ENCODE measurements around the gene CHML. TPM values are rescaled to one million over a fixed set of nuclear protein-coding genes. Genes with fewer than 3 reads are reported as not detected.

CHML gene
- total RNA-seq, 1 experiment from 2014 or later, result 33.7 TPM

GRCh38 chr1:241624935-241625334 lies 15.2 kb downstream of the CHML start:
- TF ChIP-seq, protein P1, sequence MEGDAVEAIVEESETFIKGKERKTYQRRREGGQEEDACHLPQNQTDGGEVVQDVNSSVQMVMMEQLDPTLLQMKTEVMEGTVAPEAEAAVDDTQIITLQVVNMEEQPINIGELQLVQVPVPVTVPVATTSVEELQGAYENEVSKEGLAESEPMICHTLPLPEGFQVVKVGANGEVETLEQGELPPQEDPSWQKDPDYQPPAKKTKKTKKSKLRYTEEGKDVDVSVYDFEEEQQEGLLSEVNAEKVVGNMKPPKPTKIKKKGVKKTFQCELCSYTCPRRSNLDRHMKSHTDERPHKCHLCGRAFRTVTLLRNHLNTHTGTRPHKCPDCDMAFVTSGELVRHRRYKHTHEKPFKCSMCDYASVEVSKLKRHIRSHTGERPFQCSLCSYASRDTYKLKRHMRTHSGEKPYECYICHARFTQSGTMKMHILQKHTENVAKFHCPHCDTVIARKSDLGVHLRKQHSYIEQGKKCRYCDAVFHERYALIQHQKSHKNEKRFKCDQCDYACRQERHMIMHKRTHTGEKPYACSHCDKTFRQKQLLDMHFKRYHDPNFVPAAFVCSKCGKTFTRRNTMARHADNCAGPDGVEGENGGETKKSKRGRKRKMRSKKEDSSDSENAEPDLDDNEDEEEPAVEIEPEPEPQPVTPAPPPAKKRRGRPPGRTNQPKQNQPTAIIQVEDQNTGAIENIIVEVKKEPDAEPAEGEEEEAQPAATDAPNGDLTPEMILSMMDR (IDR thresholded peaks at IDR 0.05; ENCODE audit: unreplicated experiment), result no peak
- DNase-seq (ENCODE audit: unreplicated experiment), result no peak
- Mint-ChIP-seq H3K27me3 (ENCODE audit: insufficient read depth, unreplicated experiment) (no peaks in the 10 kb centered on the region), H3K4me3 (ENCODE audit: unreplicated experiment) (no peak overlapping the region), H3K9me3 (ENCODE audit: unreplicated experiment) (no peaks in the 10 kb centered on the region), H3K4me1 (ENCODE audit: insufficient read depth, unreplicated experiment) (peaks cover 44% of the 10 kb centered on the region), H3K36me3 (ENCODE audit: insufficient read depth, unreplicated experiment) (peaks cover 76% of the 10 kb centered on the region), H3K27ac (ENCODE audit: low read depth, unreplicated experiment) (no peak overlapping the region)
- ChIA-PET CTCF (interaction anchor here (1.3 to 9.5 kb wide), 5 partner anchors 12 to 223 kb away, joined by 3 to 173 read pairs (median 5); partner anchors contain the start of gene EXO1), POLR2A (interaction anchor here (0.6 to 3.4 kb wide), 7 partner anchors 9 to 361 kb away, joined by 3 to 39 read pairs (median 5); partner anchors contain the start of genes CHML and OPN3)
- intact Hi-C loops (cut with micrococcal nuclease), result loop anchor here (5.0 kb wide), 1 partner anchor 658 kb away; no protein-coding TSS in a partner anchor
- BruUV-seq (replicated peaks), result no TSS peak

- no TSS peak for BruUV-seq (replicated peaks)
- ChIA-PET CTCF (interaction anchor here (0.8 to 9.5 kb wide), 6 partner anchors 10 to 791 kb away, joined by 3 to 173 read pairs (median 4); partner anchors contain the start of gene KMO), POLR2A (interaction anchor here (0.8 to 5.0 kb wide), 5 partner anchors 10 to 214 kb away, joined by 3 to 35 read pairs (median 3); no protein-coding TSS in a partner anchor)
- H3K4me3 Mint-ChIP-seq (ENCODE audit: unreplicated experiment), result no peak overlapping the region
- H3K9me3 Mint-ChIP-seq (ENCODE audit: unreplicated experiment), result no peaks in the 10 kb centered on the region
- peaks cover 56% of the 10 kb centered on the region for H3K36me3 Mint-ChIP-seq (ENCODE audit: insufficient read depth, unreplicated experiment)
- DNase-seq (ENCODE audit: unreplicated experiment), result no peak
- TF ChIP-seq, protein P1 (IDR thresholded peaks at IDR 0.05; ENCODE audit: unreplicated experiment), result no peak
- H3K27me3 Mint-ChIP-seq (ENCODE audit: insufficient read depth, unreplicated experiment), result no peaks in the 10 kb centered on the region
- peaks cover 30% of the 10 kb centered on the region for H3K4me1 Mint-ChIP-seq (ENCODE audit: insufficient read depth, unreplicated experiment)
- intact Hi-C loops (cut with micrococcal nuclease), result no loop called here
- no peak overlapping the region for H3K27ac Mint-ChIP-seq (ENCODE audit: low read depth, unreplicated experiment)
Observed at GRCh38 chr1:241622669-241623068, 17.5 kb downstream of the CHML start.

DNA sequence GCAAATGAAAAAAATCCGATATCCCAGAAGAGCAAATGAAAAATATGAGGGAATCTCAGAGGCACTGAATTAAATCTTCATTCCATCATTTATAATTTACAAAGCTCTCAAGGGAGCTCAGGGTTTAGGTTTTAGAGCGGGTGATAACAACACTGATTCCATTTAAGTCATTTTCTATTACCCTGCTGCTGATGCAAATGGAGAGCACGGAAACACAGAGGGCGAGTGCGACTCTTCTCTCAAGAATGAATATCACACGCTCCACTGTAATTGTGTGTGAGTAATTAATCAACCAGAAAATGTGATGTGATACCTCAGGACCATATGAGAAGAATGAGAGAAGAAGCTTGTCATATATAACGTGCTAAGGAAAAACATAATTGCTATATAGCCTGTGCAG lies 22.7 kb downstream of the CHML start:
- intact Hi-C loops (cut with micrococcal nuclease), result no loop called here
- Mint-ChIP-seq H3K4me1 (ENCODE audit: insufficient read depth, unreplicated experiment) (peaks cover 42% of the 10 kb centered on the region), H3K27ac (ENCODE audit: low read depth, unreplicated experiment) (no peak overlapping the region), H3K4me3 (ENCODE audit: unreplicated experiment) (no peak overlapping the region), H3K36me3 (ENCODE audit: insufficient read depth, unreplicated experiment) (peaks cover 35% of the 10 kb centered on the region), H3K27me3 (ENCODE audit: insufficient read depth, unreplicated experiment) (no peaks in the 10 kb centered on the region), H3K9me3 (ENCODE audit: unreplicated experiment) (no peaks in the 10 kb centered on the region)
- ChIA-PET POLR2A (interaction anchor here (0.6 to 2.3 kb wide), 5 partner anchors 9 to 212 kb away, joined by 3 to 6 read pairs (median 5); partner anchors contain the start of gene FH), CTCF (interaction anchor here (0.5 to 2.0 kb wide), 12 partner anchors 10 to 1643 kb away, joined by 3 to 18 read pairs (median 4); no protein-coding TSS in a partner anchor)
- no TSS peak for BruUV-seq (replicated peaks)
- TF ChIP-seq, protein P1 (IDR thresholded peaks at IDR 0.05; ENCODE audit: unreplicated experiment), result no peak
- DNase-seq (ENCODE audit: unreplicated experiment), result no peak

DNA sequence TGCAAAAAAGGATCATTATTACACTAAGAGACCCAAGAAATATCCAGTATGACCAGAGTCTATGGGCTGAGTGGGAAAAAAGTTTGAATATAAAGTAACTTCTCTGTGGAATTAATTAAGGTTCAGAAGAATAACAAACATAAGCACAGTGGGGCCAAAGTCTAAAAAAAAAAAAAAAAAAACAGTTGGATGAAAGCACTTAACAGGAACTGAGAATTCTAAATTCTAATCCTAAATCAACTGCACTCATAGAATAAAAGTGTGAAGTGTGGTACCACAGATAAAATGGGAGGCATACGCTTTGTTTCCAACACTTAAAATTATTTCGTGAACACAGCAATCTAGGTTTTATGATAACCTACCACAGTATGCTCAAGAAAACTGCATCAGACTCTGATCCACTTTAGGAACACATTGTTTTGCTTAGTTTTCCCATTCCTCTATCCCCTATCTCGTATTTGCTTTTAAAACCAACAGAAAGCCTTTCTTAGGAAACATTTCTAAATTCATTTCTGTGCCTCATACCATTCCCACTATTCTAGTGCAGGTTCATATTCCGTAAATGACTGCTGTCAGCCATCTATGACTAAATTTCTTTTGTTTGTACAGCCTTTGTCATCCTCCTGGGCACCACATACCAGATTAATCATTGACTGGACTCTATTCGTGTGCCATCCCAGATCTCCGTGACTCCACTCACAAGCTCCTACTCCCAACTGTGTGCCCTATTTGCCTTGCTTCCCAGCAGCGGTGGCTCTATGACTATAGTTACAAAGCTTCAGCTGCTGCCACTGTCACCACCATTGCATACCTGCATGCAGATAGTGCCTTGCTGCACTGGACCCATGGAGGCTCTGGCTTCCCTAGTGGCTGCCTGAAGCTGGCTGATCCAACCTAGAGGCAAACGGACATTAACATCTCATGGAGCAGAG lies 24.9 kb downstream of the CHML start:
- BruUV-seq (replicated peaks), result no TSS peak
- H3K9me3 Mint-ChIP-seq (ENCODE audit: unreplicated experiment), result no peaks in the 10 kb centered on the region
- POLR2A ChIA-PET, result interaction anchor here (0.6 to 5.8 kb wide), 8 partner anchors 9 to 1707 kb away, joined by 3 to 53 read pairs (median 4); partner anchors contain the start of gene FH
- H3K36me3 Mint-ChIP-seq (ENCODE audit: insufficient read depth, unreplicated experiment), result peaks cover 24% of the 10 kb centered on the region
- CTCF ChIA-PET, result interaction anchor here (0.5 to 7.3 kb wide), 9 partner anchors 8 to 1647 kb away, joined by 3 to 173 read pairs (median 4); no protein-coding TSS in a partner anchor
- peaks cover 35% of the 10 kb centered on the region for H3K4me1 Mint-ChIP-seq (ENCODE audit: insufficient read depth, unreplicated experiment)
- H3K27ac Mint-ChIP-seq (ENCODE audit: low read depth, unreplicated experiment), result peak overlapping the region; percentile 13
- DNase-seq (ENCODE audit: unreplicated experiment), result peak; percentile 74
- no peak overlapping the region for H3K4me3 Mint-ChIP-seq (ENCODE audit: unreplicated experiment)
- intact Hi-C loops (cut with micrococcal nuclease), result no loop called here
- H3K27me3 Mint-ChIP-seq (ENCODE audit: insufficient read depth, unreplicated experiment), result no peaks in the 10 kb centered on the region
- TF ChIP-seq, protein P1 (IDR thresholded peaks at IDR 0.05; ENCODE audit: unreplicated experiment), result no peak

Measured in MCF 10A (cell line).